Fibroblast of lung (primary cell): Measurements from ENCODE around the gene GPR176.

ENCODE experiments used
- CTCF ChIP-seq, 2 donors: IDR thresholded peaks in 1 of 2; conservative IDR thresholded peaks in 1 of 2; 1 replicate in 1 of 2; 2 replicates in 1 of 2; pipeline ENCODE4 v1.5.1; 2011 to 2012; ENCODE audit warnings: low read length in 2 of 2, control low read depth in 1 of 2, inconsistent platforms in 1 of 2, low read depth in 1 of 2, mild to moderate bottlenecking in 1 of 2
- EZH2 ChIP-seq: IDR thresholded peaks from 2 replicates; pipeline ENCODE4 v1.5.1; 2012; ENCODE audit warnings: low read length, control low read depth, mild to moderate bottlenecking; ENCODE audit errors: missing control alignments

DNA sequence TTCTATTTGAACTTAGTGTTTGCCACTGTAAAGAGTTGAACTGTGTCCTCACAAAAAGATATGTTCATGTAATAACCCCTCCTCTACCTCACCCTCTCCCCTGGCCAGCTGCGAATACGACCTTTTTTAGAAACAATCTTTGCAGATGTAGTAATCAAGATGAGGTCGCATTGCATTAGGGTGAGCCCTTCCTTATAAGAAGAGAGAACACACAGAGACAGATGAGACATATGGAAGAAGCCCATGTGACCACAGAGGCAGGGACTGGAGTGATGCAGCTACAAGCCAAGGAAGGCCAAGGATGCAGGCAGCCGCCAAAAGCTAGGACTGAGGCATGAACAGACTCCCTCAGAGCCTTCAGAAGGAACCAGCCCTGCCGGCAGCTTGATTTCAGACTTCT lies 27.6 kb downstream of the GPR176 start:
- TF ChIP-seq CTCF (conservative IDR thresholded peaks at IDR 0.05 in 1 of 2, IDR thresholded peaks at IDR 0.05 in 1 of 2; ENCODE audit: low read depth in 1 of 2, low read length in 2 of 2) (no peak), EZH2 (no peak)
